Skin epidermis (tissue), 12 donors: ENCODE measurements around the gene ANKS6.
A peak's percentile ranks its signal among the peaks of the same experiment; 100 is the strongest.

Source experiments
- H3K27ac ChIP-seq, 21 experiments: fragments of 200-600 bp; sonication (generic) in 11 of 21; one replicate each; pipeline ENCODE4 v1.5.0; 2020; ENCODE audit warnings: mild to moderate bottlenecking in 3 of 21, inconsistent platforms in 2 of 21, moderate library complexity in 2 of 21
- H3K4me3 ChIP-seq, 7 experiments: fragments of 200-600 bp; sonication (generic) in 2 of 7; one replicate each; pipeline ENCODE4 v1.5.0; 2020; ENCODE audit warnings: inconsistent platforms in 2 of 7, mild to moderate bottlenecking in 2 of 7, moderate library complexity in 1 of 7

ANKS6 gene

GRCh38 chr9:98709968-98710965 is 86.1 kb downstream of the ANKS6 start:
- H3K27ac ChIP-seq = no peak overlapping the region

GRCh38 chr9:98708933-98709911 is 87.1 kb downstream of the ANKS6 start, which contains the start of gene GABBR2:
Gene GABBR2, minus strand, starts transcription at chr9:98708935. Its CDS starts 198 bp downstream, at chr9:98708737.
- Histone ChIP-seq H3K27ac (no peak within 1 kb of the TSS), H3K4me3 (peak within 1 kb of the TSS in 3 of 7 experiments; percentile 17 to 30 (median 19))

More at GRCh38 chr9:98709968-98710965, 86.1 kb downstream of the ANKS6 start:
- H3K4me3 ChIP-seq = no peak overlapping the region

- no peak overlapping the region for H3K27ac ChIP-seq
- H3K4me3 ChIP-seq = peak overlapping the region in 3 of 7 experiments; percentile 17 to 30 (median 19)
Measured at GRCh38 chr9:98708103-98708932, 88.0 kb downstream of the ANKS6 start.

DNA sequence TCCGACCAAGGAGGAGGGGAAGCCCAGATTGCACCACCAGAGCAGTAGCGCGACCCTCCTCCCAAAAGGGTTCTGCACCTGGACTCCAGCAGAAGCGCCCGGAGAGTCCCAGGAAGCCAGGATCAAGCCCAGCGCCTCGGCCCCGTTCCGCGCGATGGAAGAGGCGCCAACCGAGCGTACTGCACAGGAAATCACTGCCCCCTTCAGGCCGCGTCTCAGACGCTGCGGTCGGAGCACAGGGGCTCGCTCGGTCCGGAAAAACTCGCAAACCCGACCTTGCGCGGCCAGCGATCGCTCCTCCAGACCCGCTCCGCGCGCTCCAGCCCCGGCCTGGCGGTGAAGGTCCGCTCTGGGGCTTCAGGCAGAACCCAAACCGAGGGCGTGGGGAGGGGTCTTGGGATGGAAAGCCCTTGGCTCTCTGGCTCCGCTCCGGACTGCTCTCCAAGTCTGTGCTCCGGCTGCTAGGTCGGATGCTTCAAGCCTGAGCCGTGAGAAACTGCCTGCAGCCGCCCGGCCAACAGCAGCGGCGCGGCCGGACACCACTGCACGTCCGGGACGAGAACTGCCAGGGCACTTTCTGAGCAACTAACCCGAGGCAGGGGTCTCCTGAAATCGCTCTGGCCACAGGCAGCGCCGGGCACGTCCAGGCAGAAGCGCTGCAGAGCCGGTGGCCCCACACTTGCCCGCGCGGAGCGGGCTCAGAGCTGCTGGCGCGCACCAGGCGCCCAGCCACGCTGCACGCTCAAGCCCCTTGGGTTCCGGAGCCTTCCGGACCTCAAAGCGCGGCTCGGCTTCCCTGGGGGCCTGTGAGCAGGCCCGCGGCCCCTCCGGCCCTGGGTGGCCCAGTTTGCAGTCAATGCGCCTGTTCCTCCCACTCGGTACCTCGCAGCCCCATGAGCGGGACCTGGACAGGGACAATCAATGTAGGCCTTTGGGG is 88.9 kb downstream of the ANKS6 start:
- Histone ChIP-seq H3K27ac (no peak overlapping the region), H3K4me3 (no peak overlapping the region)

DNA sequence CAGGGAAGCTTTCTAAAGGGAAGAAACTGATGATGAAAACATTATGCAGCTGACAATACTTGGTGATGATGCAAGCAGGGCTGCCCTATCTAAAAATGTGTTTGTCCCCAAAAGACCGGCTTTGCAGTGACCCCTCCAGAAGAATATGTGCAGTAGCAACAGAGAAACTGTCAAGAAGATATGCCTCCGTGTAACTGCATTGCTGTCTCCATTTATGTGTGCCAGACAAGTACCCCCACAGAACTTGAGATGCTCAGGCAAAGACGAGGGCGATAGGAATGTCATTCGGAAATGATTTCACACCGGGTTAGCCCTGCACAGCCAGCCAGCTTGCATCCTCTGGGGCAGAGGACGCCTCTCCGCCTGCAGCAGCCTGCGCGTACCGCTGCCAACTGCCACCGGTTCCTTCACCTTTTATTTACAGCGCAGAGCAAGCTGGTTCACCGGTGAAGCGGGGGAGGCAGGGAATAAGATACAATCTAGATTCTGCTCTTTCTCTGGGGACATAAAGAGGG is 89.6 kb downstream of the ANKS6 start:
- no peak overlapping the region for H3K4me3 ChIP-seq
- H3K27ac ChIP-seq = no peak overlapping the region

DNA sequence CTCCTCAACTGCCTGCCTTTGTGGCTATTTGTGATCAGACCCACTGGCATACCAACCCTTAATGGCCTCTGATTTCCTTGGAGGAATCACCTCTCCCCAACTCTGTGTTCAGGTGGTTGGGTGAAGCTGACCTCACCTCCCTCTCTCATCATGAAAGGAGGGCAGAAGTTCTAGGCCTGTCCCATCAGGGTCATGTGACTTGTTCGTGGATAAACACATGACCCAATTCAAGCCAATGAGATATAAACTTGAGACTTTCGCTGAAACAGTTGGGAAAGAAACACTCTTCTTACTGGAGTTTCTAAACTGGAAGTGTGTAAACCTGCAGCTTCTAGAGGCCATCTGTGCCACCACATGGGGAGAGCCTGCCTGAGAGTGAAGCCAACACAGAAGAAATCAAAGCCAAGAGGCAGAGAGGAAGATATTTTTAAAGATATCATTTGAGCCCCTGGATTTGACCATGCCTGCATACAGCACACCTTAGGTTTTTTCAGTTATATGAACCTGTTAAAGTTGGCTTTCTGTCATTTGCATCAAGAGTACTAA is 93.4 kb downstream of the ANKS6 start:
- H3K27ac ChIP-seq = no peak overlapping the region
- H3K4me3 ChIP-seq = no peak overlapping the region

DNA sequence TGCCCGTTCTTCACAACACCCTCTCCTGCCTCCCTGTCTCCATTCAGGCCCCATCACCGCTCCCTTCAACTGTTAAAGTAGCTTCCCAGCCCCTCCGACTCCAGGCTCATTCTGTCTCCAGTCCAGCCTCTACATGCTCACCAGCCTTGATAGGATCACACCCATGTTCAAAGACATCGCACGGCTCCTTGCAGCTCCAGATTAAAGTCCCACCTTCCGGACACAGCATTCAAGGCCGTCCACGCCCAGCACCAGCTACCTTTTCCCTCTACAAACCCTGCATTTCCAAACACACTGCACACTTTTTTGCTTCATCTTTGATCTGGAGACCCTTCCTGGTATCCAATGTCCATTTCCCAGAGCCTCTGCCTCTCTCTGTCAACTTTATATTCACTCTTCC is 94.0 kb downstream of the ANKS6 start:
- H3K27ac ChIP-seq = no peak overlapping the region
- H3K4me3 ChIP-seq = no peak overlapping the region

DNA sequence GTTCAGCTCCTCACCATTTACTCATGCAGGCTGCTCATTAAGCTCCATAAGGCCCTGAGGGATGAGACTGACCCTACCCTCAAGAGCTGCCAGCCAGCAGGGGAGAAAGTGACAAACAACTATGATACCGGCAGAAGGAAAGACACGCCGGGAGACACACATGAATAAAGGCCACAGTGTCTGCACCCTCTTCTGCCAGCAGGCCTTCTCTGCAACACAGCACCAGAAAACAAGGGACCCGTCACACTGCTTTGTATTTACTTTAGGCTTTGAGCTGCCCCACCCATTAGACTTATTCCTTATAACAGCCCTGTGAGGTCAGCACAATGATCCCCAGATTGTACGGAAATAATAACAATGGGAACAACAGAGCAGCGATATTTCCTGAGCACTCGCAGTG is 94.8 kb downstream of the ANKS6 start:
- Histone ChIP-seq H3K27ac (no peak overlapping the region), H3K4me3 (no peak overlapping the region)

- Histone ChIP-seq H3K4me3 (no peak overlapping the region), H3K27ac (no peak overlapping the region)
Measured at GRCh38 chr9:98700801-98701200, 95.6 kb downstream of the ANKS6 start.

GRCh38 chr9:98698856-98699255 is 97.5 kb downstream of the ANKS6 start:
- no peak overlapping the region for H3K4me3 ChIP-seq
- H3K27ac ChIP-seq = no peak overlapping the region

DNA sequence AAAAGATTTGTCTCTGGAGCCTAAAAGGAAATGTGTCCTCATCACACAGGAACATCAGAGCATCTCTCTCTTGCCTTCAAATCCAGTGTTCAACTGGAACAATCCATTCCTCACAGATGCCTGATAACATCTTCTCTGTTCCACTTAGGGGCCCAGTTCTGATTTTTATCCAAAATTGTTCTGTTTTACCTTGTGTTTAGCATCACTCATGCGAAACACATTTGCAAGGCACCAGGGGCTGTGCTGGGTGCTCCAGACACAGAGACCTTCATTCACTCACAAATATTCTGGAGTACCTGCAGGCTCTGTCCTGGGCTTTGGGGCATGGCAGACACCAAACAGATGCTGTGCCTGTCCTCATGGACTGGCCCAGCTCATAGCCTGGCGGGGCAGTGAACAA is 101.4 kb downstream of the ANKS6 start:
- no peak overlapping the region for H3K4me3 ChIP-seq
- no peak overlapping the region for H3K27ac ChIP-seq

- no peak overlapping the region for H3K27ac ChIP-seq
- H3K4me3 ChIP-seq = no peak overlapping the region
Measured at GRCh38 chr9:98692392-98692791, 104.0 kb downstream of the ANKS6 start.

DNA sequence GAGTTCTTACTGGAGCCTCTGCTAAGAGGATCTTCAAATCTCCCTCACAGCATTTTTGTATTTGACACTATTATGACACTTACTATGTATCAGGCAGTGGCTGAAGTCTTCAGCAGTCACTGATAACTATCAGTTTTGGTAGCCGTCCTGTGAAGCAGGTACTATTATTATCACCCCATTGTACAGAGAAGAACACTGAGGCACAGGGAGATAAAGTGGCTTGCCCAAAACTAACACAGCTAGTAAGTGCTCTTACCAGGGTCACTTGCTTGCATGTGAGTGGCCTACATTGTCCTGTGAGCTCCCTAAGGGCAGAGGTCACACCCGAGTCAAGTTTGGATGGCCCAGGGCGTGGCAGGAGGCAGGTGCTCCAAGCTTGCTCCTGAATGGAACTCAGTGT is 104.5 kb downstream of the ANKS6 start:
- H3K4me3 ChIP-seq = no peak overlapping the region
- no peak overlapping the region for H3K27ac ChIP-seq

DNA sequence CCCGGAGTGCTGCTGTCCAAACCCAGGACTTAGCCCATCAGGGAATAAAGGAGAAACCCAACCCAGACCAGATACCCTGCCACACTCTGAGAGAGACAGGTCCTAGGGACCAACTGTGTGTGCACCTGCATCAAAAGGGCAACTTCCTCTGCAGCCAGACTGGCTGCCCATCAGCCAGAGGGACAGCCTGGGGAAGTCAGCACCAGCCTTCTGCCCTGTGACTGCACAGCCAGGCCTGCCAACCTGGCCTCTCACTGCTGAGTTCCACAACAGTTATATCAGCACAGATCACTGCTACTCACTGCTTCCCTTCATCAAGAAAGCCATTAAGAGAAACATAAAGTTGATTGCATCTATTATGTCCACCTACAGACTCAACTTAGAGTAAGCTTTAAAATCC is 105.7 kb downstream of the ANKS6 start:
- Histone ChIP-seq H3K4me3 (no peak overlapping the region), H3K27ac (no peak overlapping the region)

DNA sequence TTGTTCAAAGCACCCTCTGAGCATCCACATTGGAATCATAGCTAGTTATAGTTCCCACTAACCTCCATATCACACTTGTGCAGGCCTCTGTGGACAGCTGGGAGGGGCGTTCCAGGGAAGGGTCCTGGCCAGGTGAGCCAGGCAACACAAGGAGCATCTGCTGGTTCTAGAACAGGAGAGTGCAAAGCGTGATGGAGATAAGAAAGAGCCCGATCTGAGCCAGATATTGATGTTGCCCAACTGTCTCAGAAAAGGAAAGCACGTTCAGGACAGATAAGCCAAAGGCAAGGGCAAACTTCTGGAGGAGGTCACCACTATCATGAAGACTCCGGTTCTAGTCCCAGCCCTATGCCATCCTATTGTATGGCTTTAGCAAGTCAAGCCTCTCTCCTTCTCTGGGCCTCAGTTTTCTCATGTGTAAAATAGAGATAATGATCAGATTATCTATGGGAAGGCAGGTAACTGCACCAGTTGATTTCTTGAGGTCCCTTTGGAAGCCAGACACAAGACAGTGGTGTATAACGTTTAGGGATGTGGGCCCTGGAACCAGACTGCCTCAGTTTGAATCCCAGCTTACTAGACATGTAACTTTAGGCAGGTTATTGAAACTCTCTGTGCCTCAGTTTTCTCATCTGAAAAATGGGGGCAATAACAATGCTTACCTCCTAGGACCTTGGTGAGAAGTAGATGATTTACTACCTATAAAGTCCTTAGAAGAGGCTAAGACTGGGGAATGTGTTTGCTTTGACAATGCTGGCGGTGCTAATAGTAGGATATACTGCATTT is 107.5 kb downstream of the ANKS6 start:
- Histone ChIP-seq H3K4me3 (no peak overlapping the region), H3K27ac (no peak overlapping the region)

DNA sequence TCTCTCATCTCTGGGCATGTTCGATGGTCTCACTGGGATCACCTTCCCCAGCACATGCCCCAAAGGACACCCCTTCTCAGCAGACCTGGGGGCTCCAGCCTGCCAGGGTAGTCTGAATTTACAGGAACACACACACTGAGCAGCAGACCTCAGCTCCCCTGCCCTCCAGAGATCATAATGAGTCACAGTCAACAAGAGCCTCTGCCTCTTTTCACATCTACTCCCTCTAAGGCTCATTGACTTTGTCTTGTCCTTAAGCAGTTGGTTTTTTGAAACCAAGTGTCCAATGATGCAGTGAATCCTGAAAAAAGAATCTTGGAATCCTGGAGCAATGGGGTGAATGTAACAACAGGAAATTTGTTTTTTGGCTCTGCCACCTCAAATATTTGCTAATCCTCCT is 108.4 kb downstream of the ANKS6 start:
- no peak overlapping the region for H3K27ac ChIP-seq
- H3K4me3 ChIP-seq = no peak overlapping the region
